Calu3 (cell line): ENCODE results near the gene ZSWIM8. TPM values are rescaled to one million over a fixed set of nuclear protein-coding genes. Genes with fewer than 3 reads are reported as not detected.

Source experiments
- BruUV-seq: library from RNA; stranded (reverse); fragments of 400-500 nt; replicated peaks from 2 replicates; lab custom pipeline; 2021; lab: Mats Ljungman, UMichigan
- CTCF ChIA-PET: fragments of 300-600 bp; sonication (Branson Sonifier 250); formaldehyde crosslinking; loops from one replicate; lab custom pipeline; 2022; ENCODE audit warnings: antibody characterized with exemption; lab: Charles Lee
- DNase-seq: peaks from one replicate; pipeline ENCODE4 v3.0.0; 2022
- H3K27ac Mint-ChIP-seq: one replicate; pipeline ENCODE4 v1.8.0; 2022; ENCODE audit warnings: mixed read lengths; ENCODE audit not compliant: unreplicated experiment
- H3K27me3 Mint-ChIP-seq: one replicate; pipeline ENCODE4 v1.8.0; 2022; ENCODE audit warnings: mixed read lengths; ENCODE audit not compliant: unreplicated experiment
- H3K36me3 Mint-ChIP-seq: one replicate; pipeline ENCODE4 v1.8.0; 2022; ENCODE audit warnings: mild to moderate bottlenecking, moderate library complexity, mixed read lengths; ENCODE audit not compliant: insufficient read depth, unreplicated experiment
- H3K4me1 Mint-ChIP-seq: one replicate; pipeline ENCODE4 v1.8.0; 2022; ENCODE audit warnings: mild to moderate bottlenecking, low read depth, mixed read lengths; ENCODE audit not compliant: unreplicated experiment
- H3K4me3 Mint-ChIP-seq: one replicate; pipeline ENCODE4 v1.8.0; 2022; ENCODE audit warnings: mild to moderate bottlenecking, low read depth, moderate library complexity, mixed read lengths; ENCODE audit not compliant: unreplicated experiment
- H3K9me3 Mint-ChIP-seq: one replicate; pipeline ENCODE4 v1.8.0; 2022; ENCODE audit warnings: low read depth, mixed read lengths; ENCODE audit not compliant: unreplicated experiment
- CTCF ChIP-seq: fragments of 200-600 bp; IDR thresholded peaks from one replicate; pipeline ENCODE4 v1.8.0; 2022; ENCODE audit warnings: antibody characterized with exemption; ENCODE audit not compliant: unreplicated experiment
- intact Hi-C: fragments of 100-400 bp; cut with micrococcal nuclease; formaldehyde crosslinking; loops from one replicate; pipeline ENCODE4 v1.10.0; 2022; ENCODE audit not compliant: unreplicated experiment
- total RNA-seq: library from RNA; stranded (reverse); gene quantifications from 2 replicates; pipeline ENCODE4 v1.2.3, GENCODE V29; 2022

ZSWIM8 gene
- total RNA-seq, 1 experiment from 2014 or later: 59.9 TPM

DNA sequence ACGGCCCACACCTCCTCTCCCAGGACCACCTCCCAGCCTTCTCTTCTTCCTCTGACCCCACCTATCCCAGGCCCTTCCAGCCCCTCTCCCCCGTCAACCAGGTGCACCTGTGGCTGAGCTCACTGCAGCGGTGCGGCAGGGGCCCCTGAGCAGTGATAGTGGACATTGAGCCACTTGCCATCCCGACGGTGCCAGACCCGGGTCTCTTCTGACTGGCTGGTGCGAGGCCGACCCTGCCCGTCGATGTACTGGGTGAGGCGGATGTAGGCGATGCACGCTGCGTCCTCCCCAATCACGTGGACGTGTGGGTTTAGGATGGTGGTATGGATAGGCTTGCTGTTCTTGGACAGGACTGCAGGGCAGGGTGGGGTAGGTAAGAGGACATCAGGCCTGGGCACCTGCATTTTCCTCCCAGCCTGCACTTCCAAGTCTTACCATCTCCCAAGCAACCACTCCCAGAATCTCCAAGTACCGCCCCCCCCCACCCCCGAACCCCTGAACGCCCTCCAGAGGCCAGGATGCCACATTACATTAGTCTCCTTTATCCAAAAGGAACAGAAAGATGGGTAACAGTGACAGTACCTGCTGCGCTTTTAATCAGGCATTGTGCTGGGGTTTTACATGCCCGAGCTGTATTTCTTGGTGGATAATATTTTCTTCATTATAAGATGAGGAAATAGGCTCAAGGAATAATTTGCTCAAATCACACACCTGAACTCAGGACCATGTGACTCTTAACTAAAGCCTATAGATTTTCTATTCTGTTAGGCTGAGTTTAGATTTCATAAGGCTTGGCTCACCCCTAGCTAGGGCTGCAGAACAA lies 29.7 kb downstream of the ZSWIM8 start:
- Mint-ChIP-seq H3K9me3 (no peaks in the 10 kb centered on the region), H3K4me1 (no peaks in the 10 kb centered on the region), H3K4me3 (no peak overlapping the region), H3K36me3 (peaks cover 43% of the 10 kb centered on the region), H3K27ac (no peak overlapping the region), H3K27me3 (no peaks in the 10 kb centered on the region)
- intact Hi-C loops: no loop called here
- no TSS peak for BruUV-seq
- TF ChIP-seq CTCF: peak; percentile 25
- peak; percentile 21 for DNase-seq
- CTCF ChIA-PET: no interaction called here

- no TSS peak for BruUV-seq
- no peak for DNase-seq
- no peaks in the 10 kb centered on the region for H3K27me3 Mint-ChIP-seq
- H3K4me3 Mint-ChIP-seq: no peak overlapping the region
- H3K9me3 Mint-ChIP-seq: no peaks in the 10 kb centered on the region
- no peaks in the 10 kb centered on the region for H3K4me1 Mint-ChIP-seq
- CTCF ChIA-PET: no interaction called here
- TF ChIP-seq CTCF: no peak
- H3K36me3 Mint-ChIP-seq: peaks cover 42% of the 10 kb centered on the region
- H3K27ac Mint-ChIP-seq: no peak overlapping the region
- intact Hi-C loops: no loop called here
These were observed 30.3 kb downstream of the ZSWIM8 start for GRCh38 chr10:73815719-73816030.

GRCh38 chr10:73816917-73817729 lies 31.7 kb downstream of the ZSWIM8 start:
- Mint-ChIP-seq H3K4me3 (no peak overlapping the region), H3K4me1 (no peaks in the 10 kb centered on the region), H3K27ac (no peak overlapping the region), H3K9me3 (no peaks in the 10 kb centered on the region), H3K27me3 (no peaks in the 10 kb centered on the region), H3K36me3 (peaks cover 47% of the 10 kb centered on the region)
- TF ChIP-seq CTCF: no peak
- intact Hi-C loops: no loop called here
- DNase-seq: no peak
- CTCF ChIA-PET: no interaction called here
- BruUV-seq: no TSS peak

GRCh38 chr10:73817826-73818225 lies 32.4 kb downstream of the ZSWIM8 start:
- CTCF ChIA-PET: no interaction called here

More at GRCh38 chr10:73817826-73818225, 32.4 kb downstream of the ZSWIM8 start:
- no peak for DNase-seq
- Mint-ChIP-seq H3K27ac (no peak overlapping the region), H3K4me3 (no peak overlapping the region), H3K36me3 (peaks cover 45% of the 10 kb centered on the region), H3K27me3 (no peaks in the 10 kb centered on the region), H3K4me1 (no peaks in the 10 kb centered on the region), H3K9me3 (no peaks in the 10 kb centered on the region)
- intact Hi-C loops: no loop called here
- no TSS peak for BruUV-seq
- no peak for TF ChIP-seq CTCF
